Spleen (tissue), 11 donors: Measurements from ENCODE around the gene SELENOM. TPM values are rescaled to one million over a fixed set of nuclear protein-coding genes. Genes with fewer than 3 reads are reported as not detected.

Experiments
- DNase-seq: peaks from one replicate; pipeline ENCODE4 v3.0.0-alpha.2; 2020
- H3K27ac ChIP-seq, 8 donors: fragments of 200-600 bp; sonication (generic) in 7 of 8; 1 replicate in 4 of 8; 2 replicates in 4 of 8; pipeline versions ENCODE4 v1.5.0 to v1.8.0; 2016 to 2021; ENCODE audit warnings: inconsistent platforms in 4 of 8, mild to moderate bottlenecking in 4 of 8, moderate library complexity in 1 of 8
- H3K27me3 ChIP-seq, 7 donors: fragments of 200-600 bp; sonication (generic) in 6 of 7; replicated peaks in 1 of 7; 1 replicate in 4 of 7; 2 replicates in 3 of 7; pipeline versions ENCODE4 v1.5.0 to v1.8.0; 2016 to 2021; ENCODE audit warnings: inconsistent platforms in 3 of 7, mild to moderate bottlenecking in 1 of 7
- H3K36me3 ChIP-seq, 6 donors: fragments of 200-600 bp; sonication (generic) in 5 of 6; 1 replicate in 4 of 6; 2 replicates in 2 of 6; pipeline versions ENCODE4 v1.5.0 to v1.8.0; 2016 to 2021; ENCODE audit warnings: inconsistent platforms in 2 of 6
- H3K4me1 ChIP-seq, 6 donors: fragments of 200-600 bp; sonication (generic) in 5 of 6; 1 replicate in 3 of 6; 2 replicates in 3 of 6; pipeline versions ENCODE4 v1.5.0 to v1.8.0; 2016 to 2021; ENCODE audit warnings: inconsistent platforms in 3 of 6
- H3K4me3 ChIP-seq, 8 donors: fragments of 200-600 bp; sonication (generic) in 7 of 8; 1 replicate in 4 of 8; 2 replicates in 4 of 8; pipeline versions ENCODE4 v1.5.0 to v1.8.0; 2016 to 2021; ENCODE audit warnings: inconsistent platforms in 4 of 8, mild to moderate bottlenecking in 4 of 8, moderate library complexity in 2 of 8
- H3K9me3 ChIP-seq, 8 donors: fragments of 200-600 bp; sonication (generic) in 7 of 8; 1 replicate in 4 of 8; 2 replicates in 4 of 8; pipeline versions ENCODE4 v1.5.0 to v1.8.0; 2016 to 2021; ENCODE audit warnings: inconsistent platforms in 4 of 8
- CTCF ChIP-seq, 11 experiments: fragments of 200-600 bp in 7 of 11; fragments of 450-650 bp in 4 of 11; sonication (generic) in 4 of 11; IDR thresholded peaks in 8 of 11; conservative IDR thresholded peaks in 3 of 11; 1 replicate in 7 of 11; 2 replicates in 4 of 11; pipeline versions ENCODE4 v1.4.0 to v1.8.0; 2016 to 2021; ENCODE audit warnings: antibody characterized with exemption in 11 of 11, inconsistent platforms in 4 of 11, mild to moderate bottlenecking in 1 of 11
- POLR2A ChIP-seq, 3 donors: fragments of 450-650 bp; IDR thresholded peaks; one replicate each; pipeline ENCODE4 v1.5.1; 2017; ENCODE audit warnings: antibody characterized with exemption in 3 of 3, mild to moderate bottlenecking in 1 of 3
- POLR2AphosphoS5 ChIP-seq, 3 donors: sonication (generic); formaldehyde crosslinking; IDR thresholded peaks; one replicate each; pipeline ENCODE4 v1.5.1; 2017; ENCODE audit warnings: antibody characterized with exemption in 3 of 3
- WGBS, 5 donors: extraction: QIAGEN DNeasy Blood & Tissue Kit in 3 of 5; methylation state at CpG; one replicate each; pipeline versions ENCODE4 v1.1.5 to v1.1.7; 2013 to 2018; 5-methylcytosine and 5-hydroxymethylcytosine counted together
- intact Hi-C: fragments of 100-400 bp; cut with DNase I; formaldehyde crosslinking; loops from one replicate; pipeline ENCODE4 v1.15.0; 2023; ENCODE audit warnings: low total_unique reads
- polyA plus RNA-seq, 3 donors: library from polyadenylated mRNA; stranded (reverse); fragments of 200-250 nt; gene quantifications; one replicate each; pipeline ENCODE4 v1.2.1, GENCODE V29; 2013
- total RNA-seq, 7 donors: library from RNA; depleted of rRNA in 3 of 7; stranded (reverse); fragments of >200 nt in 3 of 7; fragmentation: NEBNext Ultra II Directional in 4 of 7; extraction: Animal tissue kit (Norgen Biotek cat#: 25700) in 4 of 7; gene quantifications; one replicate each; pipeline versions ENCODE4 v1.1.0 to v1.2.1, GENCODE V29; 2016 to 2021
- donor health status: healthy with polysubstance abuse.
- donor health status: DM: no; HTN: no; CAD: no; lungs with moderate emphysema.
- donor health status: DM: no; HTN: no; CAD: no.
- donor health status: Bipolar disorder and iron deficiency.
- donor health status: healthy.
- donor health status: DM: no; HTN: no; CAD: no.
- donor health status: DM: yes; HTN: yes; CAD: no.

Gene SELENOM
- total and polyA plus RNA-seq, 10 donors: 47.0 to 151 (median 70.3) TPM

GRCh38 chr22:31107894-31108218, 488 bp upstream of the SELENOM start:
- no peak for DNase-seq
- Histone ChIP-seq H3K27ac (peak overlapping the region; percentile 5 to 89 (median 85)), H3K4me3 (peak overlapping the region; percentile 36 to 78 (median 57)), H3K36me3 (peaks cover 0 to 23% (median 0%) of the 10 kb centered on the region in 6 donors), H3K9me3 (peaks cover 0 to 6% (median 0%) of the 10 kb centered on the region in 8 donors), H3K27me3 (no peaks in the 10 kb centered on the region), H3K4me1 (peaks cover 5 to 37% (median 28%) of the 10 kb centered on the region in 6 donors)
- TF ChIP-seq CTCF (IDR thresholded peaks at IDR 0.05 in 8 of 11, conservative IDR thresholded peaks at IDR 0.05 in 3 of 11) (peak in 2 of 11 experiments; percentile 4 to 7), POLR2A (IDR thresholded peaks at IDR 0.05) (no peak)
- WGBS, 5 donors: 1 to 3% (median 2%) methylated on average over 5 of the region's 5 CpGs
- intact Hi-C loops: no loop called here

- TF ChIP-seq CTCF (IDR thresholded peaks at IDR 0.05 in 8 of 11, conservative IDR thresholded peaks at IDR 0.05 in 3 of 11): no peak
- no peak for TF ChIP-seq POLR2A (IDR thresholded peaks at IDR 0.05)
- TF ChIP-seq POLR2AphosphoS5 (IDR thresholded peaks at IDR 0.05): no peak
- H3K4me3 ChIP-seq: peak overlapping the region; percentile 36 to 78 (median 57)
- 59 to 77% (median 66%) methylated on average over 14 of the region's 14 CpGs for WGBS, 5 donors
- H3K4me1 ChIP-seq: peaks cover 5 to 37% (median 28%) of the 10 kb centered on the region in 6 donors
- intact Hi-C loops: no loop called here
- no peaks in the 10 kb centered on the region for H3K9me3 ChIP-seq
- no peak for DNase-seq
- H3K27ac ChIP-seq: peak overlapping the region; percentile 76 to 89 (median 85)
- no peaks in the 10 kb centered on the region for H3K27me3 ChIP-seq
- H3K36me3 ChIP-seq: peaks cover 0 to 34% (median 0%) of the 10 kb centered on the region in 6 donors
Measured at GRCh38 chr22:31106731-31107177, 614 bp downstream of the SELENOM start.

GRCh38 chr22:31106001-31106571, 1.3 kb downstream of the SELENOM start:
- peaks cover 5 to 37% (median 28%) of the 10 kb centered on the region in 6 donors for H3K4me1 ChIP-seq
- peak overlapping the region; percentile 16 to 78 (median 55) for H3K4me3 ChIP-seq
- WGBS, 5 donors: 40 to 83% (median 70%) methylated on average over 4 of the region's 4 CpGs
- intact Hi-C loops: no loop called here
- H3K27ac ChIP-seq: peak overlapping the region in 7 of 8 donors; percentile 76 to 89 (median 85)
- no peaks in the 10 kb centered on the region for H3K9me3 ChIP-seq
- peak; percentile 65 for DNase-seq
- no peaks in the 10 kb centered on the region for H3K27me3 ChIP-seq
- H3K36me3 ChIP-seq: peaks cover 0 to 41% (median 3%) of the 10 kb centered on the region in 6 donors
- TF ChIP-seq POLR2AphosphoS5 (IDR thresholded peaks at IDR 0.05): peak in 1 of 3 donors; percentile 34
- TF ChIP-seq POLR2A (IDR thresholded peaks at IDR 0.05): no peak
- no peak for TF ChIP-seq CTCF (IDR thresholded peaks at IDR 0.05 in 8 of 11, conservative IDR thresholded peaks at IDR 0.05 in 3 of 11)

- H3K4me1 ChIP-seq: peaks cover 5 to 37% (median 28%) of the 10 kb centered on the region in 6 donors
- peak overlapping the region in 4 of 8 donors; percentile 84 to 87 (median 86) for H3K27ac ChIP-seq
- 76 to 89% (median 79%) methylated on average over 10 to 11 of the region's 11 CpGs for WGBS, 5 donors
- intact Hi-C loops: no loop called here
- peak; percentile 35 for DNase-seq
- H3K4me3 ChIP-seq: peak overlapping the region in 3 of 8 donors; percentile 47 to 78 (median 56)
- no peaks in the 10 kb centered on the region for H3K27me3 ChIP-seq
- TF ChIP-seq POLR2A (IDR thresholded peaks at IDR 0.05) (no peak), CTCF (IDR thresholded peaks at IDR 0.05 in 8 of 11, conservative IDR thresholded peaks at IDR 0.05 in 3 of 11) (no peak), POLR2AphosphoS5 (IDR thresholded peaks at IDR 0.05) (peak in 1 of 3 donors; percentile 19)
- no peaks in the 10 kb centered on the region for H3K9me3 ChIP-seq
- H3K36me3 ChIP-seq: peaks cover 0 to 47% (median 7%) of the 10 kb centered on the region in 6 donors
Measured at GRCh38 chr22:31105282-31105929, 2.0 kb downstream of the SELENOM start.
